Ammon's horn (tissue), 1 donor: Measurements from ENCODE around the gene AS3MT.
"Not testable (repeated sequence)": the region's sequence is repeated elsewhere in the genome, so short reads cannot be mapped to it uniquely, and the experiment has no call there.

Experiments used
- DNase-seq: peaks from one replicate; pipeline ENCODE4 v3.0.0-alpha.2; 2016; ENCODE audit warnings: low spot score

The AS3MT gene

GRCh38 chr10:102869258-102870198, at the start of gene AS3MT:
AS3MT (plus strand) TSS chr10:102869470; CDS start chr10:102869593, 123 bp downstream.
- DNase-seq, result peak; percentile 21

- DNase-seq, result not testable (repeated sequence)
Observed at GRCh38 chr10:102820008-102820407, 49.3 kb upstream of the AS3MT start.

GRCh38 chr10:102822222-102822621, 47.0 kb upstream of the AS3MT start:
- no peak for DNase-seq

GRCh38 chr10:102824664-102825063, 44.6 kb upstream of the AS3MT start:
- no peak for DNase-seq

GRCh38 chr10:102826148-102826796, 43.0 kb upstream of the AS3MT start:
- no peak for DNase-seq

GRCh38 chr10:102827597-102827975, 41.7 kb upstream of the AS3MT start:
- no peak for DNase-seq

- no peak for DNase-seq
Observed at GRCh38 chr10:102831322-102832071, 37.8 kb upstream of the AS3MT start.

- DNase-seq, result no peak
Observed at GRCh38 chr10:102832248-102832647, 37.0 kb upstream of the AS3MT start.

GRCh38 chr10:102832987-102833386, 36.3 kb upstream of the AS3MT start:
- no peak for DNase-seq

- no peak for DNase-seq
Observed at GRCh38 chr10:102834143-102834542, 35.1 kb upstream of the AS3MT start.

- DNase-seq, result peak; percentile 89
Observed at GRCh38 chr10:102835007-102835482, 34.2 kb upstream of the AS3MT start.

- DNase-seq, result no peak
Observed at GRCh38 chr10:102837230-102837721, 32.0 kb upstream of the AS3MT start, which contains the start of gene CYP17A1. CYP17A1 (minus strand) TSS chr10:102837413; CDS start chr10:102837361, 52 bp downstream.

- DNase-seq, result not testable (repeated sequence)
Observed at GRCh38 chr10:102838276-102838927, 30.9 kb upstream of the AS3MT start.

- no peak for DNase-seq
Observed at GRCh38 chr10:102841827-102842345, 27.4 kb upstream of the AS3MT start.

- DNase-seq, result not testable (repeated sequence)
Observed at GRCh38 chr10:102843139-102843538, 26.1 kb upstream of the AS3MT start.

- DNase-seq, result not testable (repeated sequence)
Observed at GRCh38 chr10:102844190-102844776, 25.0 kb upstream of the AS3MT start.

GRCh38 chr10:102845352-102845902, 23.8 kb upstream of the AS3MT start:
- DNase-seq, result no peak

GRCh38 chr10:102850025-102850518, 19.2 kb upstream of the AS3MT start:
- DNase-seq, result no peak

GRCh38 chr10:102853237-102853636, 16.0 kb upstream of the AS3MT start:
- DNase-seq, result not testable (repeated sequence)
